Esophagus mucosa (tissue), 1 donor: Measurements from ENCODE around the gene EIF4G1. TPM values are rescaled to one million over a fixed set of nuclear protein-coding genes. Genes with fewer than 3 reads are reported as not detected.
"Not testable (repeated sequence)": the region's sequence is repeated elsewhere in the genome, so short reads cannot be mapped to it uniquely, and the experiment has no call there.

Source experiments
- ATAC-seq: fragments of 200-7000 bp; cut with Tn5 transposase; one replicate; pipeline ENCODE4 v1.9.1; 2020
- total RNA-seq: library from RNA; stranded (reverse); gene quantifications from one replicate; pipeline ENCODE4 v1.2.4, GENCODE V29; 2023
- donor health status: DM: yes; HTN: yes; CAD: no.

The EIF4G1 gene
- total RNA-seq = 339 TPM

DNA sequence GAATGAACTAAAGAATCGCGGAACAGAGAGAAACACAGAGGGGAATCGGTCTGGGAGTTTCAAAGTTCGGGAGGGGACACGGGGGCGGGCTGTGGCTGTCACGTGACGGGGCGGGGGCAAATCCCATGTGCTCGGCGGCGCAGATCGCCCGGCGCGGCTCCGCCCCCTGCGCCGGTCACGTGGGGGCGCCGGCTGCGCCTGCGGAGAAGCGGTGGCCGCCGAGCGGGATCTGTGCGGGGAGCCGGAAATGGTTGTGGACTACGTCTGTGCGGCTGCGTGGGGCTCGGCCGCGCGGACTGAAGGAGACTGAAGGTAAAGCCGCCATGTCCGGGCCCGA, at the start of gene EIF4G1:
Gene EIF4G1 (plus strand): TSS at position 244 of the 337 bp plus-strand sequence. CDS start 1,191 bp downstream, outside the sequence.
- peak; percentile 85 for ATAC-seq

GRCh38 chr3:184267249-184267648, 47.2 kb upstream of the EIF4G1 start:
- ATAC-seq = not testable (repeated sequence)

DNA sequence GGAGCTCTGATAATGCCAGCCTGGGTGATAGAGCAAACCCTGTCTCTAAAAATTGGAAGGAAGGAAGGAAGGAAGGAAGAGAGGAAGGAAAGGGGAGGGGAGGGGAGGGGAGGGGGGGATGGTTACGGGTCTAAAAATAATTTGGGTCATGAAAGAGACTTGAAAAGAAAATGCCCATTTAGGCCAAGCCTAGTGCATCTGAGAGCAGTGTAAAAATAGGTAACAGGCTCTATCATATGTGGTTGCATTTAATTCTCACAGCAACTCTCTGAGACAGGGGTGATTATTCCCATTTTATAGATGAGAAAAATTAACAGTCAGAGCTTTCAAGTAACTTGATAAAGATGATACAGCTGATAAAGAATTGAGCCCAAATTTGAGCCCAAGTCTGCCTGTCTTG, 42.1 kb upstream of the EIF4G1 start:
- no peak for ATAC-seq

DNA sequence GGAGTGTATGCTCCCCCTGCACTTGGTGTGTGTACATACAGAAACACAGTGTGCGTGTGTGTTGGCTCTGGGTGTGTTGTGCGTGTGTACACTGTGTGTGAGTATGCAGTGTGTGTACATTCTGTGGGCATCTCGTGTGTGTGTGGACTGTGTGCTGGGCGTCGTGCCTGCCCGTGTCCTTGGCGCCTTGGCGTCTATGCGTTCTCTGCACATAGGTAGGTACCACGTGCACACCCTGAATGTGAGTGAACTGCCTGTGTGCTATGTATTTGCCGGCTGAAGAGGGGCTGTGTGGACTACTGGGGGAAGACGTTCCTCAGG, 39.1 kb upstream of the EIF4G1 start:
- ATAC-seq = no peak

DNA sequence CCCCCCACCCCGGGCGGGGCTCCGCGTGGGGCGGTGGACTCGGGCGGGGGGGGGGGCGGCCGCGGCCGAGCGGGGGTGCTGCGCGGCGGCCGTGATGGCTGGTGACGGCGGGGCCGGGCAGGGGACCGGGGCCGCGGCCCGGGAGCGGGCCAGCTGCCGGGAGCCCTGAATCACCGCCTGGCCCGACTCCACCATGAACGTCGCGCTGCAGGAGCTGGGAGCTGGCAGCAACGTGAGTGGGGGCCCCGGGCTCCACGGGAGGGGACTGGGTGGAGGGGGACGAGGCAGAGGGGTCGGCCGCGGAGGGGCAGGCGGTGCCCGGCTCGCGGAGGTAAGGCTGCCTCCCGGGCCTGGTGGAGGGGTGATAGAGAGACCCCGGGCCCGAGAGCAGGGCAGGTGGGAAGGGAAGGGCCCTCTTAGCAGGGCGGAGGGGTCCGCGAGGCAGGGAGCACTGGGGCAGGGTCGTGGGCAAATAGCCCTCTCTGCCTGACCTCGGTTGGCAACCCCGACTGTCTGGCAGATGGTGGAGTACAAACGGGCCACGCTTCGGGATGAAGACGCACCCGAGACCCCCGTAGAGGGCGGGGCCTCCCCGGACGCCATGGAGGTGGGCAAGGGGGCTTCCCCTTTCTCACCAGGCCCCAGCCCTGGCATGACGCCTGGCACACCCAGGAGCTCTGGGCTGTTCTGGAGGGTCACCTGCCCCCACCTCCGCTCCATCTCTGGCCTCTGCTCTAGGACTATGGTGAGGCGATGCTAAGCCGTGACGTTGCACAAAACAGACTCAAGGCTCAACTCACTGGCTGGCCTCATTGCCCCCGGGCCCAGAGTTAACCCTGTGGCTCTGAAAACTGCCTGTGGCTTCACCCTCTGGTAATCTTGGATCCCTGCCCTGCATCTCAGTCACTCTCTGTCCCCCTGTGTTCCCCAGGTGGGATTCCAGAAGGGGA, 38.2 kb upstream of the EIF4G1 start, which contains the start of gene ECE2:
Gene ECE2 (plus strand): TSS at position 62 of the 950 bp plus-strand sequence. CDS start 132 bp downstream, at position 194.
- peak; percentile 23 for ATAC-seq

DNA sequence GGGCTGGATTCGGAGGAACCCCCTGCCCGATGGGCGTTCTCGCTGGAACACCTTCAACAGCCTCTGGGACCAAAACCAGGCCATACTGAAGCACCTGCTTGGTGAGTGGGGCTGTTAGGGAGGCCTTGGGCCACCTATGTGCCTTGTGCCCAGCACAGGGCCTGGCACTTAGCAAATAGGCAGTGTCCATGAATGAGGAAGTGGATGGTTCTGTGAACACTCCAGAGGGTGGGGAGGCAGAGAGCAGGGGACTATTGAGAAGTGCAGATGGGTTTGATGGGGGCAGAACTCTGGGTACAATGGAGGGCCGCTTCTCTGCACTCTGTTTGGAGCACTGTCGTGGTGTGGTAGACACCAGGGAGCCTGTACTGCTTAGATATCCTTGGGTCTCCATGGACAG, 37.0 kb upstream of the EIF4G1 start:
- no peak for ATAC-seq

DNA sequence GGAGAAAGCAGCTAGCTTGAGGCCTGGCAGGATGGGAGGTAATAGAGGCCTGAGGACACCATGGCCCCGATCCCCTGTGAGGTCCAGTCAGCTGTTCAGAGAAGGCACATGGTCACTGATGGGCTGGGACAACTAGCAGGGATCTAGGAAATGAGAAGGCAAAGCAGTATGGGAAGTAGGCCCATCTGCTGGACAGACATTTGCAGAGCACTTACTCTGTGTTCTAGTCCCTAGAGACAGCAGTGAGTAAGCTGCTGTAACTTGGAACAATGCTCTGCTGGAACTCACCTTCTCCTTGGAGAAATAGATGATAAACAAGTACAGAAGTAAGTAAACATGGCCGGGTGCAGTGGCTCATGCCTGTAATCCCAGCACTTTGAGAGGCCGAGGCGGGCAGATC, 31.5 kb upstream of the EIF4G1 start:
- ATAC-seq = no peak

DNA sequence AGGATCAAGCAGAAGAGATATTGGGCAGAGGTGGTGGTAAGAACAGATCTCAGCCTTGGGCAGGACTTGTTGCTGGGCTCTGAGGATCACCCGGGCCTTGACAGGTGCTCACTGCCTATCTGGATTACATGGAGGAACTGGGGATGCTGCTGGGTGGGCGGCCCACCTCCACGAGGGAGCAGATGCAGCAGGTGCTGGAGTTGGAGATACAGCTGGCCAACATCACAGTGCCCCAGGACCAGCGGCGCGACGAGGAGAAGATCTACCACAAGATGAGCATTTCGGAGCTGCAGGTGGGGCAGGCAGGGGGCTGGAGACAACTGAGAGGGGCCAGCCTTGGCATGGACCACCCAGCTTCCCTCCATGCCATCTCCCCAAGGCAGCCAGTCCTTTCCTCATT, 30.7 kb upstream of the EIF4G1 start:
- no peak for ATAC-seq

DNA sequence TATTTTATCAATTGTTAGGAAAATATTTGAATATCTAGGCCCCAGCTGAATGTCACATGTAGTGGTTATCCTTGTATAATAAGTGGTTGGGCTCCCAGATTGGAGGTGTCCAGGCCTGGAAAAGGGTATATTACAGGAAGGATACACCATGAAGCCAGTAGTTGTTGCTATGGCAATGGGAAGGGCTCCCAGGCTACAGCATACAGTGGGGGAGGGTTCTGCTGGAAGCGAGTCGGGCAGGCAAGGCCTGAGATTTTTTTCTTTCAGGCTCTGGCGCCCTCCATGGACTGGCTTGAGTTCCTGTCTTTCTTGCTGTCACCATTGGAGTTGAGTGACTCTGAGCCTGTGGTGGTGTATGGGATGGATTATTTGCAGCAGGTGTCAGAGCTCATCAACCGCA, 29.7 kb upstream of the EIF4G1 start:
- ATAC-seq = peak; percentile 65

DNA sequence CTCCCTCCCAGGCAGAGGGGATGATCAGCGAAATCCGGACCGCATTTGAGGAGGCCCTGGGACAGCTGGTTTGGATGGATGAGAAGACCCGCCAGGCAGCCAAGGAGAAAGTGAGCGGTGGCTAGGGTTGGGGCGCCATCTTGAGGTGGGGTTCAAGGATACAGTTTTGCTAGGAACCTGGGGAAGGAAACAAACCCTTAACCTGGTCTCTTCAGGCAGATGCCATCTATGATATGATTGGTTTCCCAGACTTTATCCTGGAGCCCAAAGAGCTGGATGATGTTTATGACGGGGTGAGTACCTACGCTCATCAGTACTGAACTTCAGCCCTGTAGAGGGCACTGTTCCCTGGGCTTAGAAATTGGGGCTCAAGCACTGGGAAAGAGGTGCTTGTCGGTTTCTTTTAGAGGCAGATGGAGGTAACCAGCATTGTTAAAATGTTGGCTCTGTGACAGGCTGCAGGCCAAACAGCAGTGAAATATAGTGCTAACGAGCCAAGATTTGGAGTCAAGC, 24.9 kb upstream of the EIF4G1 start:
- ATAC-seq = peak; percentile 40

DNA sequence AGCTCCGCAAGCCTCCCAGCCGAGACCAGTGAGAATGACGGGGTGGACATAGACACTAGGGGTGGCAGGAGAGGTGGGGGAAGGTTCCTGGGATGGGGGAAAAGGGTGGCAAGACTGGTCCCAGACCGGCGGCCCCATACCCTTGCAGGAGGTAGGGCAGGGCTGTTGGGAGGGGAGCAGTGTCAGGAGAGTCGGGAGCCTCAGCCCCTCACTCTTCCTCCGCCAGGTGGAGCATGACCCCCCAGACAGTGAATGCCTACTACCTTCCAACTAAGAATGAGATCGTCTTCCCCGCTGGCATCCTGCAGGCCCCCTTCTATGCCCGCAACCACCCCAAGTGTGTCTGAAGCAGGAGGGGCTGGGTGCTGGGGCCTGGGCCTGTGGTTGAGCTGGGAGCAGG, 24.1 kb upstream of the EIF4G1 start:
- no peak for ATAC-seq

GRCh38 chr3:184291044-184291737, 23.2 kb upstream of the EIF4G1 start:
- ATAC-seq = peak; percentile 4

GRCh38 chr3:184291738-184292445, 22.5 kb upstream of the EIF4G1 start:
- no peak for ATAC-seq

GRCh38 chr3:184295771-184296170, 18.6 kb upstream of the EIF4G1 start:
- ATAC-seq = no peak

- ATAC-seq = no peak
Measured at GRCh38 chr3:184296616-184297015, 17.8 kb upstream of the EIF4G1 start.

- peak; percentile 99 for ATAC-seq
Measured at GRCh38 chr3:184298759-184299487, 15.5 kb upstream of the EIF4G1 start, which contains the start of gene PSMD2. Gene PSMD2, plus strand, starts transcription at chr3:184299241. Its CDS starts 26 bp downstream, at chr3:184299267.

DNA sequence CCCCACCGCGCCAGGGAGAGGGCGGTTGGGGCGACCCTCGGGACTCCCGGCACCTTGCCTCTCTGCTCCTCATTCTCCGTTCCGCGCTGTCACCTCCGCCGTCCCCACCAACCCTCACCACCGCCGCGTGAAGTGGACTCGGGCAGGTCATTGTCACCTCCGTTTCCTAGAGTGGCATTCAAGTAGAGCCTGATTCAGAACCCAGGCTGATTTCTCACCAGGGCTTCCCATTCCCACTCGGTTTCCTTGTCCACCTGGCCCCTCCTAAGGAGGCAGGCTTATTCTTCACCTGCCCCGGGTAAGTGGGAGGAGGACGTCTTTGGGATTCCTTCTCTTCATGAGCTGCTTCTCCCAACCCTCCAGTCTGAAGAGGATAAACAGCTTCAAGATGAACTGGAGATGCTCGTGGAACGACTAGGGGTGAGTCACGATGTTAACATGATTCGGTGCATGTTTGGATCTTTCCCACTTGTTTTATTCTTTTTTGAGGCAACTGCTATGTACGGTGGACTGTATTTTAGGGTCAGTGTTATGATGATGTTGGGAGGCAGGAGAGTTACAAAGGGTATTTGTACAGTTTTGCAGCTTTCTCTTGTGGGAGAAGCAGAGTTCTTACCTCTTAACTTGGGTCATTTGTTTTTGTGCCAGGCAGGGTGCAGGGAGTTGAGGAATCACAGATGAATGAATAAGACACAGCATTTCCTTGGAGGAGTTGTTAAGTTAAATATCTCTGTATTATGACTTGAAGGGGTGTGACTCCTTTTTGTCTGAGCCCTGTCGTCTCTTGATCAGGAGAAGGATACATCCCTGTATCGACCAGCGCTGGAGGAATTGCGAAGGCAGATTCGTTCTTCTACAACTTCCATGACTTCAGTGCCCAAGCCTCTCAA, 14.7 kb upstream of the EIF4G1 start:
- ATAC-seq = peak; percentile 28

DNA sequence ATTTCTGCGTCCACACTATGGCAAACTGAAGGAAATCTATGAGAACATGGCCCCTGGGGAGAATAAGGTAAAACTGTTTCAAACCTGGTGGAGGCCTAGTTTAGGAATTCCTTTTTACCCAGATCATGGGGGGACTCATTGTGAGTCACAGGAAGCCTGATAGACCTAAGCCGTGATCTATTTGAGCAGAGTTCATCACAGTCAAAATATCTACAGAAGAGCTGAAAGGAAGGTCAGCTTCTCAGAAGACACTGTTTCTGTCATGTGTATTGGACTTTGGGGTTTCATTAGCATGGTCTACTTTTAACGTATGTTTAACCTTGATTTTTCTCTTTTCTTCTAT, 14.1 kb upstream of the EIF4G1 start:
- ATAC-seq = no peak

GRCh38 chr3:184305577-184305976, 8.8 kb upstream of the EIF4G1 start:
- ATAC-seq = peak; percentile 33

DNA sequence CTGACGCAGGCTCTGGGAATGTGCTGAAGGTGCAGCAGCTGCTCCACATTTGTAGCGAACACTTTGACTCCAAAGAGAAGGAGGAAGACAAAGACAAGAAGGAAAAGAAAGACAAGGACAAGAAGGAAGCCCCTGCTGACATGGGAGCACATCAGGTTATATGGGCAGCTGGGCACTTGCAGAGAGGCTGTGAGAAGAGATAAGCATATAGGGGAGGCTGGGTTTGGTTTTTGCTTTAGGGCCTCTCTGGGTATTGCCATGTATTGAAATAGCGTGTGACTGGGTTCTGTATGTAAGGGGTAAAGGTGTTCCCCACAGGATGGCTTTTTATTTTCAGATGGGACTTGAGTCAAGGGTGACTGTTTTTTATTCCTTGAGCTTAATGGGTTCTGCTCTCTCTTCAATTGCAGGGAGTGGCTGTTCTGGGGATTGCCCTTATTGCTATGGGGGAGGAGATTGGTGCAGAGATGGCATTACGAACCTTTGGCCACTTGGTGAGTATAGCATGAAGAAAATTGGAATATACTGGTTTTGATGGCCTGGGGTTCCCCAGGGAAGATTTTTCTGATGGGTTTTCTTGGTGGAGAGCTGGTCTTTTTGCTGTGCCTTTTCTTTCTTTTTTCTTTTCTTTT, 7.9 kb upstream of the EIF4G1 start:
- ATAC-seq = no peak

DNA sequence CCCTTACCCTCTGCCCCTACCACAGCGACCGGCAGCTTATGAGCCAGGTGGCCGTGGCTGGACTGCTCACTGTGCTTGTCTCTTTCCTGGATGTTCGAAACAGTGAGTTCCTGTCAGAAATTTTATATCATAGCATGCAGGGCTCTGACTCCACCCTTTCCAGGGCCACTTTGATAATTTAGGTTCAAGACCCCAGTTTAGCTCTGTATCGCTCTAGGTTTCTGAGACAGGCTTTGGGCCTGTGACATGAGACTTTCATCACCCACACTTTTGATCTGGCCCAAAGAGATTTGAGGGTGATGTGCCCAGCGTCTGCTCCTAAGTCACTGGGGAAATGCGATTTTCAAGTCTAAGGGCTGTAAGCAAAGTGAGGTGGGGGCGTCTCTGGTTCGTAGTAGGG, 6.5 kb upstream of the EIF4G1 start:
- ATAC-seq = no peak
